HepG2 (cell line): ENCODE data around the gene UNC50. TPM values are rescaled to one million over a fixed set of nuclear protein-coding genes. Genes with fewer than 3 reads are reported as not detected.
A peak's percentile ranks its signal among the peaks of the same experiment; 100 is the strongest.

Experiments
- BRD4 ChIP-seq: sonication (generic); formaldehyde crosslinking; IDR thresholded peaks from 2 replicates; pipeline ENCODE4 v1.4.0; 2020; ENCODE audit warnings: missing genetic modification reagents
- GABPA ChIP-seq, 2 experiments: IDR thresholded peaks; 2 replicates each; pipeline ENCODE4 v1.6.1; 2011 to 2016; ENCODE audit warnings: low read depth in 2 of 2, low read length in 1 of 2, missing biosample characterization in 1 of 2, missing genetic modification characterization in 1 of 2
- HOXA3 ChIP-seq: sonication (generic); formaldehyde crosslinking; IDR thresholded peaks from 2 replicates; pipeline ENCODE4 v1.5.0; 2020; ENCODE audit warnings: missing genetic modification reagents
- NFKB2 ChIP-seq: sonication (generic); formaldehyde crosslinking; IDR thresholded peaks from 2 replicates; pipeline ENCODE4 v1.4.0; 2020; ENCODE audit warnings: missing genetic modification reagents, borderline replicate concordance
- PRMT3 ChIP-seq: sonication (generic); formaldehyde crosslinking; IDR thresholded peaks from 2 replicates; pipeline ENCODE4 v1.8.1; 2022; ENCODE audit warnings: low read depth, mild to moderate bottlenecking, moderate library complexity, missing genetic modification reagents, borderline replicate concordance
- RFX5 ChIP-seq: IDR thresholded peaks from 2 replicates; pipeline ENCODE4 v1.6.1; 2011; ENCODE audit warnings: low read depth, low read length, improper control_type of control experiment
- TARDBP ChIP-seq: sonication (generic); formaldehyde crosslinking; IDR thresholded peaks from 2 replicates; pipeline ENCODE4 v1.8.0; 2022; ENCODE audit warnings: mild to moderate bottlenecking, missing genetic modification reagents
- ZFP82 ChIP-seq: sonication (generic); formaldehyde crosslinking; IDR thresholded peaks from 2 replicates; pipeline ENCODE4 v1.5.1; 2020; ENCODE audit warnings: mild to moderate bottlenecking, missing genetic modification reagents, borderline replicate concordance
- ZNF124 ChIP-seq: sonication (generic); formaldehyde crosslinking; IDR thresholded peaks from 2 replicates; pipeline ENCODE4 v1.4.0; 2020; ENCODE audit warnings: missing genetic modification reagents
- ZNF34 ChIP-seq: sonication (generic); formaldehyde crosslinking; IDR thresholded peaks from 2 replicates; pipeline ENCODE4 v1.4.0; 2020; ENCODE audit warnings: mild to moderate bottlenecking, missing genetic modification reagents, borderline replicate concordance
- ZNF781 ChIP-seq: sonication (generic); formaldehyde crosslinking; IDR thresholded peaks from 2 replicates; pipeline ENCODE4 v1.5.1; 2020; ENCODE audit warnings: borderline replicate concordance, mild to moderate bottlenecking, missing genetic modification reagents; ENCODE audit errors: not compliant biosample characterization
- ZNF891 ChIP-seq: sonication (generic); formaldehyde crosslinking; IDR thresholded peaks from 2 replicates; pipeline ENCODE4 v1.5.0; 2020; ENCODE audit warnings: mild to moderate bottlenecking, missing genetic modification reagents
- polyA plus RNA-seq, 8 experiments: library from polyadenylated mRNA; depleted of rRNA in 3 of 8; stranded (reverse) in 7 of 8; unstranded in 1 of 8; fragments of >200 nt; fragmentation: Illumina TruSeq in 4 of 8; extraction: Trizol in 4 of 8; gene quantifications; 2 replicates each; pipeline versions ENCODE4 v1.2.1 to v1.2.3, GENCODE V29; 2011 to 2016; ENCODE audit warnings: low read depth in 4 of 8, missing spikeins in 1 of 8, mixed read lengths in 1 of 8; ENCODE audit not compliant: insufficient read depth in 1 of 8
- total RNA-seq, 5 experiments: library from RNA; depleted of rRNA; stranded (reverse); fragments of >200 nt; fragmentation: Illumina TruSeq; extraction: Trizol; gene quantifications; 2 replicates each; pipeline ENCODE4 v1.2.3, GENCODE V29; 2016; ENCODE audit warnings: low read depth in 1 of 5
- TF ChIP-seq, protein P1 (sequence below): IDR thresholded peaks from 2 replicates; pipeline ENCODE4 v1.6.1; 2016; ENCODE audit warnings: low read depth, missing genetic modification reagents, missing compliant biosample characterization
- TF ChIP-seq, protein P2 (sequence below): sonication (generic); formaldehyde crosslinking; IDR thresholded peaks from 2 replicates; pipeline ENCODE4 v1.4.0; 2020; ENCODE audit warnings: missing genetic modification reagents
- TF ChIP-seq, protein P3 (sequence below): sonication (generic); formaldehyde crosslinking; IDR thresholded peaks from 2 replicates; pipeline ENCODE4 v1.4.0; 2020; ENCODE audit warnings: missing genetic modification reagents
- TF ChIP-seq, protein P4 (sequence below): IDR thresholded peaks from 2 replicates; pipeline ENCODE4 v1.6.1; 2016; ENCODE audit warnings: missing compliant biosample characterization, missing genetic modification reagents, borderline replicate concordance
- TF ChIP-seq, protein P5 (sequence below): IDR thresholded peaks from 2 replicates; pipeline ENCODE4 v1.6.1; 2018; ENCODE audit warnings: missing genetic modification reagents

Gene UNC50
- total and polyA plus RNA-seq, 2 of the 13 experiments (the other 11 are each of a cell fraction or from before 2014, with no cell fraction given): 92.6 to 95.6 TPM

DNA sequence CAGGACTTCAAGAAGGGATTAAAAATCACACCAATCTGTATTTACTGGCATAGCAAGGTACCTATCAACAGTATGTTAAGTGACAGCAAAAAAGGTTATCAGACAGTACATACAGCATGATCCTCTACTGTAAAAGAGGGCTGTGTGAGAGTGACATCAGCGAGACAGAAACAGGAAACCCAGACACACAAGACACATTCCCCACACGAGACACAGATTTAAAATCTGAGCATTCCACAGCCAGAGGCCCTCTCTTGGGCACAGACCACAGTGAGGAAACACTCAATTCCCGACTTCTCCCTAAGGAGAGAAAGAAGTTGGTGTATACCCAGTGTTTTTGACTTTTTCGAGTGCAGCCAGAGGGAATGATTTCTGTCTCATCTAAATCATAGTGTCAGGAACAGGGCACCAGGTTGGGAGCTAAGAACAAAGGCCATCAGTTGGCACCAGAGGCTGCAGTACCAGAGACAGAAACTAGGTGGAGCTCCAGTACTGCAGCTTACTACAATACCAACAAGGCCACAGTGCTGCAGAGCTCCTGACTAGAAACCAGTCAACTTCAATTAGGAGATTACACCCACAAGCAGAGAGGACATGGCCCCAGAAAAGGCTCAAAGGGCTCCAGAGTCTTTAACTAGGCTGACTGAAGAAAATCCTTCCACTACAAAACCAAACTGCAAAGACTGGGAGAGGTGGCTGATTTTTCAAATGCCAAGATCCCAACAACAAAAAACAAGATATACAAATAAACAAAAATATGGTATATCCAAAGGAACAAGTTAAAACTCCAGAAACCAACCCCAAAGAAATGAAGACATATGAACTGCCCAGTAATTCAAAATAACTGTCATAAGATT, 41.0 kb downstream of the UNC50 start (continued):
- TF ChIP-seq ZNF891: no peak
- TF ChIP-seq, protein P1, sequence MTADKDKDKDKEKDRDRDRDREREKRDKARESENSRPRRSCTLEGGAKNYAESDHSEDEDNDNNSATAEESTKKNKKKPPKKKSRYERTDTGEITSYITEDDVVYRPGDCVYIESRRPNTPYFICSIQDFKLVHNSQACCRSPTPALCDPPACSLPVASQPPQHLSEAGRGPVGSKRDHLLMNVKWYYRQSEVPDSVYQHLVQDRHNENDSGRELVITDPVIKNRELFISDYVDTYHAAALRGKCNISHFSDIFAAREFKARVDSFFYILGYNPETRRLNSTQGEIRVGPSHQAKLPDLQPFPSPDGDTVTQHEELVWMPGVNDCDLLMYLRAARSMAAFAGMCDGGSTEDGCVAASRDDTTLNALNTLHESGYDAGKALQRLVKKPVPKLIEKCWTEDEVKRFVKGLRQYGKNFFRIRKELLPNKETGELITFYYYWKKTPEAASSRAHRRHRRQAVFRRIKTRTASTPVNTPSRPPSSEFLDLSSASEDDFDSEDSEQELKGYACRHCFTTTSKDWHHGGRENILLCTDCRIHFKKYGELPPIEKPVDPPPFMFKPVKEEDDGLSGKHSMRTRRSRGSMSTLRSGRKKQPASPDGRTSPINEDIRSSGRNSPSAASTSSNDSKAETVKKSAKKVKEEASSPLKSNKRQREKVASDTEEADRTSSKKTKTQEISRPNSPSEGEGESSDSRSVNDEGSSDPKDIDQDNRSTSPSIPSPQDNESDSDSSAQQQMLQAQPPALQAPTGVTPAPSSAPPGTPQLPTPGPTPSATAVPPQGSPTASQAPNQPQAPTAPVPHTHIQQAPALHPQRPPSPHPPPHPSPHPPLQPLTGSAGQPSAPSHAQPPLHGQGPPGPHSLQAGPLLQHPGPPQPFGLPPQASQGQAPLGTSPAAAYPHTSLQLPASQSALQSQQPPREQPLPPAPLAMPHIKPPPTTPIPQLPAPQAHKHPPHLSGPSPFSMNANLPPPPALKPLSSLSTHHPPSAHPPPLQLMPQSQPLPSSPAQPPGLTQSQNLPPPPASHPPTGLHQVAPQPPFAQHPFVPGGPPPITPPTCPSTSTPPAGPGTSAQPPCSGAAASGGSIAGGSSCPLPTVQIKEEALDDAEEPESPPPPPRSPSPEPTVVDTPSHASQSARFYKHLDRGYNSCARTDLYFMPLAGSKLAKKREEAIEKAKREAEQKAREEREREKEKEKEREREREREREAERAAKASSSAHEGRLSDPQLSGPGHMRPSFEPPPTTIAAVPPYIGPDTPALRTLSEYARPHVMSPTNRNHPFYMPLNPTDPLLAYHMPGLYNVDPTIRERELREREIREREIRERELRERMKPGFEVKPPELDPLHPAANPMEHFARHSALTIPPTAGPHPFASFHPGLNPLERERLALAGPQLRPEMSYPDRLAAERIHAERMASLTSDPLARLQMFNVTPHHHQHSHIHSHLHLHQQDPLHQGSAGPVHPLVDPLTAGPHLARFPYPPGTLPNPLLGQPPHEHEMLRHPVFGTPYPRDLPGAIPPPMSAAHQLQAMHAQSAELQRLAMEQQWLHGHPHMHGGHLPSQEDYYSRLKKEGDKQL: no peak
- TF ChIP-seq, protein P2, sequence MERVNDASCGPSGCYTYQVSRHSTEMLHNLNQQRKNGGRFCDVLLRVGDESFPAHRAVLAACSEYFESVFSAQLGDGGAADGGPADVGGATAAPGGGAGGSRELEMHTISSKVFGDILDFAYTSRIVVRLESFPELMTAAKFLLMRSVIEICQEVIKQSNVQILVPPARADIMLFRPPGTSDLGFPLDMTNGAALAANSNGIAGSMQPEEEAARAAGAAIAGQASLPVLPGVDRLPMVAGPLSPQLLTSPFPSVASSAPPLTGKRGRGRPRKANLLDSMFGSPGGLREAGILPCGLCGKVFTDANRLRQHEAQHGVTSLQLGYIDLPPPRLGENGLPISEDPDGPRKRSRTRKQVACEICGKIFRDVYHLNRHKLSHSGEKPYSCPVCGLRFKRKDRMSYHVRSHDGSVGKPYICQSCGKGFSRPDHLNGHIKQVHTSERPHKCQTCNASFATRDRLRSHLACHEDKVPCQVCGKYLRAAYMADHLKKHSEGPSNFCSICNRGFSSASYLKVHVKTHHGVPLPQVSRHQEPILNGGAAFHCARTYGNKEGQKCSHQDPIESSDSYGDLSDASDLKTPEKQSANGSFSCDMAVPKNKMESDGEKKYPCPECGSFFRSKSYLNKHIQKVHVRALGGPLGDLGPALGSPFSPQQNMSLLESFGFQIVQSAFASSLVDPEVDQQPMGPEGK: no peak
- TF ChIP-seq ZNF34 (CRISPR knock-in tag): 0 out of 2 replicates have a peak, but pooled peaks have one; percentile 27
- TF ChIP-seq ZNF124 (CRISPR knock-in tag): no peak
- TF ChIP-seq, protein P3, sequence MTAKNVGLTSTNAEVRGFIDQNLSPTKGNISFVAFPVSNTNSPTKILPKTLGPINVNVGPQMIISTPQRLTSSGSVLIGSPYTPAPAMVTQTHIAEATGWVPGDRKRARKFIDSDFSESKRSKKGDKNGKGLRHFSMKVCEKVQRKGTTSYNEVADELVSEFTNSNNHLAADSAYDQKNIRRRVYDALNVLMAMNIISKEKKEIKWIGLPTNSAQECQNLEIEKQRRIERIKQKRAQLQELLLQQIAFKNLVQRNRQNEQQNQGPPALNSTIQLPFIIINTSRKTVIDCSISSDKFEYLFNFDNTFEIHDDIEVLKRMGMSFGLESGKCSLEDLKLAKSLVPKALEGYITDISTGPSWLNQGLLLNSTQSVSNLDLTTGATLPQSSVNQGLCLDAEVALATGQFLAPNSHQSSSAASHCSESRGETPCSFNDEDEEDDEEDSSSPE (CRISPR knock-in tag): no peak
- TF ChIP-seq PRMT3: no peak
- TF ChIP-seq GABPA (IDR thresholded peaks at IDR 0.05; ENCODE audit: low read depth, low read length): no peak
- TF ChIP-seq GABPA (CRISPR knock-in tag; IDR thresholded peaks at IDR 0.05; ENCODE audit: low read depth): no peak
- TF ChIP-seq BRD4: no peak
- TF ChIP-seq, protein P4, sequence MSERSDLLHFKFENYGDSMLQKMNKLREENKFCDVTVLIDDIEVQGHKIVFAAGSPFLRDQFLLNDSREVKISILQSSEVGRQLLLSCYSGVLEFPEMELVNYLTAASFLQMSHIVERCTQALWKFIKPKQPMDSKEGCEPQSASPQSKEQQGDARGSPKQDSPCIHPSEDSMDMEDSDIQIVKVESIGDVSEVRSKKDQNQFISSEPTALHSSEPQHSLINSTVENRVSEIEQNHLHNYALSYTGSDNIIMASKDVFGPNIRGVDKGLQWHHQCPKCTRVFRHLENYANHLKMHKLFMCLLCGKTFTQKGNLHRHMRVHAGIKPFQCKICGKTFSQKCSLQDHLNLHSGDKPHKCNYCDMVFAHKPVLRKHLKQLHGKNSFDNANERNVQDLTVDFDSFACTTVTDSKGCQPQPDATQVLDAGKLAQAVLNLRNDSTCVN (CRISPR knock-in tag): 0 out of 2 replicates have a peak, but pooled peaks have one; percentile 23
- TF ChIP-seq ZFP82 (CRISPR knock-in tag): no peak
- TF ChIP-seq HOXA3: no peak
- 0 out of 2 replicates have a peak, but pooled peaks have one; percentile 41 for TF ChIP-seq TARDBP (CRISPR knock-in tag)
- TF ChIP-seq NFKB2 (CRISPR knock-in tag): no peak
- TF ChIP-seq ZNF781 (CRISPR knock-in tag): no peak
- TF ChIP-seq, protein P5, sequence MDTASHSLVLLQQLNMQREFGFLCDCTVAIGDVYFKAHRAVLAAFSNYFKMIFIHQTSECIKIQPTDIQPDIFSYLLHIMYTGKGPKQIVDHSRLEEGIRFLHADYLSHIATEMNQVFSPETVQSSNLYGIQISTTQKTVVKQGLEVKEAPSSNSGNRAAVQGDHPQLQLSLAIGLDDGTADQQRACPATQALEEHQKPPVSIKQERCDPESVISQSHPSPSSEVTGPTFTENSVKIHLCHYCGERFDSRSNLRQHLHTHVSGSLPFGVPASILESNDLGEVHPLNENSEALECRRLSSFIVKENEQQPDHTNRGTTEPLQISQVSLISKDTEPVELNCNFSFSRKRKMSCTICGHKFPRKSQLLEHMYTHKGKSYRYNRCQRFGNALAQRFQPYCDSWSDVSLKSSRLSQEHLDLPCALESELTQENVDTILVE (CRISPR knock-in tag): peak; percentile 36; the same call in 1 of the 2 replicates
- no peak for TF ChIP-seq RFX5
